ENCODE results near the gene CREM. TPM values are rescaled to one million over a fixed set of nuclear protein-coding genes. Genes with fewer than 3 reads are reported as not detected.

The CREM gene
- total and polyA plus RNA-seq, 2 donors = 38.0 to 82.2 TPM

DNA sequence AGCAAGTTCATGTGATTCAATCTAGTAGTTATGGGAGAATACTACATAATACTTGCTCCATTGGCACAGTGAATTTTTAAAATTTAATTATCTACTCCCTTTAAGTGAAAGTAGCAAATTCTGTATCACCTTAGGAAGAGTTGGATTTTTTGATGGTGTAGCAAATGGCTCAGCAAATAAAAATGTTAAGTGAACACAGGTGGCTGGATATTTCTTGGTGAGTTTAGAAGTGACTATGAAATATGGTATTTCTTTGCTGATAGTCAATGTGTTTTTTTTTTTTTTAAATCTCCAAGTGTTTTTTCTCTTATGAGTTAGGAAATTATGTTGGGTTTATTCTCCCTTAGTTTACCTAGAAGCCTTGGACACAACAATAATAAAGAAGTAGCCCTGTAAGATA lies 67.8 kb downstream of the CREM start:
- Histone ChIP-seq H3K4me1 (ENCODE audit: control insufficient read depth in 2 of 2, insufficient read depth in 2 of 2, low read length in 2 of 2) (peaks cover 4 to 11% of the 10 kb centered on the region in 2 donors), H3K27ac (ENCODE audit: low read depth in 1 of 2, low read length in 1 of 2) (no peak overlapping the region), H3K9me3 (ENCODE audit: control insufficient read depth in 2 of 2, insufficient read depth in 1 of 2, low read length in 1 of 2) (no peaks in the 10 kb centered on the region), H3K4me3 (ENCODE audit: low read length in 2 of 2) (no peak overlapping the region), H3K36me3 (ENCODE audit: control insufficient read depth in 2 of 2, insufficient read depth in 2 of 2, low read length in 1 of 2) (no peaks in the 10 kb centered on the region), H3K27me3 (ENCODE audit: control insufficient read depth in 2 of 2, insufficient read depth in 1 of 2, low read length in 1 of 2) (no peaks in the 10 kb centered on the region)
- no peak for DNase-seq (ENCODE audit: low read depth in 6 of 9, low spot score in 9 of 9)

DNA sequence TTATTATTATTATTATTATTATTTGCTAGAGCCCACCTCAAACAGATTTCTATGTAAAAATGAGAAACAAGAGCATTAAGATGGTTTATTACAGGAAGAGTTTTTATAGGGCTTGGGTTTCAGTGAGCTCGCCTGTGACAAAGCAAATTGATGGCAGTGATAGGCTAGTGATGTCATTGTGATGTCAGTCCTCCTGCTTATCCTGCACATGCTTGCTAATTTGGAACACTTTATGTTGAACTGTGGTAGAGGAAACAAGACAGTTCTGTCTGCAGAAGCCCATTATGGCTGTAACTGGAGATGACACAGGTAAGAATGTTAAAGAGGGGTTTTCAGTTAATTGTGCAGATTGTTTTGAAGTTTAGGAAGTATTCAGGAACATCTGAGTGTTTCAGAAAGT lies 68.3 kb downstream of the CREM start:
- Histone ChIP-seq H3K9me3 (ENCODE audit: control insufficient read depth in 2 of 2, insufficient read depth in 1 of 2, low read length in 1 of 2) (no peaks in the 10 kb centered on the region), H3K27me3 (ENCODE audit: control insufficient read depth in 2 of 2, insufficient read depth in 1 of 2, low read length in 1 of 2) (no peaks in the 10 kb centered on the region), H3K27ac (ENCODE audit: low read depth in 1 of 2, low read length in 1 of 2) (peak overlapping the region; percentile 95 to 98), H3K4me1 (ENCODE audit: control insufficient read depth in 2 of 2, insufficient read depth in 2 of 2, low read length in 2 of 2) (peaks cover 4 to 11% of the 10 kb centered on the region in 2 donors), H3K4me3 (ENCODE audit: low read length in 2 of 2) (peak overlapping the region in 1 of 2 donors; percentile 51), H3K36me3 (ENCODE audit: control insufficient read depth in 2 of 2, insufficient read depth in 2 of 2, low read length in 1 of 2) (no peaks in the 10 kb centered on the region)
- 83% methylated on average over 1 of the region's 1 CpG for WGBS
- DNase-seq (ENCODE audit: low read depth in 6 of 9, low spot score in 9 of 9) = peak in 1 of 9 donors; percentile 35

DNA sequence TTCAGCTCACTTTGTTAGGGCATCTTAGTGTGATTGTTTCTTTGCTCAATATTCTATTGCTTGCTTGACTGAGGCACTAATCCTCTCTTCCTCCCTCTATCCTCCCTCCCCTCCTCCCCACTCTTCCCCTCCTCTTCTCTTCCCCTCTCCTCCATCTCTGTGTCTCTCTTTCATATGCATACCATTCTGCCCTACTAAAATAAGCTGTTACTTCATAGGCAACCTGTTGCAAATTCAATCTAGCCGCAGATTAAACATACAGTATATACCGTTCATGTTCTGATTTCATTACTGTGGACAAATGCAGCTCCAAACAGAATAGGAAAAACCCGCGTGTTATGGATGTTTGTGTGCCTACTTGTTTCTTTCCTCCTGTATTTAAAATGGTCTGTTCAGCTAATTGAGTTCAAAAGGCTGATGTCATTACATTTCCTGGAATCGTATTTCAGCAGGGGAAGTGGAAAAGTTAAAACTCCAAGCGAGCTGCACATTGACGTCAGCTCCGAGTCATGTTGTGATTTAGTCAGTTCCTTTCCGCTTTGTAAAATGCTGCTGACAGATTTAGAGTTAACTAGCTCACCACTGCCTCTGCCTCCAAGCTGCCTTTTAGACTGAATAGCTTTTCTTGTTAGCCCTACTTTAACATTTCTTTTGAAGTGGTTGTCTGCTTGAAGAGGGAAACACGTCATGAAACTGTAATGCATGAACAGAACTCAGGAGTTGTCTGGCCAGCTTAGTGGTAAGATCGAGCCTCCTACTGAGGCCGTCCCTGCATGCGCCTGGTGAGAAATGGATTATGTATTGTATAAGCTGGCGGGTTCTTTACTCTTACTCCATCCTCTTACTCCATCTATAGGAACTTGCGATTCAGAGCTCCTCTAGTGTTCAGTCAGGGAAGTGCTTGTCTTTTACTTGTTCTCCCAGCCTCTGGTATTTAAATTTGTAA lies 69.0 kb downstream of the CREM start:
- Histone ChIP-seq H3K27ac (ENCODE audit: low read depth in 1 of 2, low read length in 1 of 2) (peak overlapping the region; percentile 95 to 98), H3K9me3 (ENCODE audit: control insufficient read depth in 2 of 2, insufficient read depth in 1 of 2, low read length in 1 of 2) (no peaks in the 10 kb centered on the region), H3K4me3 (ENCODE audit: low read length in 2 of 2) (peak overlapping the region; percentile 44 to 51), H3K27me3 (ENCODE audit: control insufficient read depth in 2 of 2, insufficient read depth in 1 of 2, low read length in 1 of 2) (no peaks in the 10 kb centered on the region), H3K36me3 (ENCODE audit: control insufficient read depth in 2 of 2, insufficient read depth in 2 of 2, low read length in 1 of 2) (no peaks in the 10 kb centered on the region), H3K4me1 (ENCODE audit: control insufficient read depth in 2 of 2, insufficient read depth in 2 of 2, low read length in 2 of 2) (peaks cover 4 to 11% of the 10 kb centered on the region in 2 donors)
- 1% methylated on average over 15 of the region's 15 CpGs for WGBS
- DNase-seq (ENCODE audit: low read depth in 6 of 9, low spot score in 9 of 9) = peak; percentile 56 to 90 (median 71)

DNA sequence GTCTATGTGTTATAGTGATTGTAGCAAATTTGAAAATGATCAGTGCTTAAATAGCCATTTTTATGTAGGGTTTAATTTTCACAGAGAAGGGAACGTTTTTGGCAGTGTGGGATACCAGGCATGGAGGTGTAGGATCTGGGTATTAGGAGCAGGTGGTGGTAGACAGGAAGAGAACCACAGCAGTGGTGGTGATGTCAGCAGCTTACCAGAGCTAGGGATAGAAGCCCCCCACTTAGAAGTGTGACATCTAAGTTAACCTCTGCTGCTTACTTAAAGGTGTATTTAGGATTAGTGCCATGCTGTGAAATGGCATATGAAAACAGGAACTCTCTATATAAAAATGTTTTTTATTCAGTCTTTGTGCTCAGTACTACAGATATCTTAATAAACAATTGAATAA lies 73.8 kb downstream of the CREM start:
- no peak overlapping the region for H3K4me3 ChIP-seq (ENCODE audit: low read length in 2 of 2)
- H3K4me1 ChIP-seq (ENCODE audit: control insufficient read depth in 2 of 2, insufficient read depth in 2 of 2, low read length in 2 of 2) = peaks cover 4 to 5% of the 10 kb centered on the region in 2 donors
- 92% methylated on average over 1 of the region's 1 CpG for WGBS
- no peak overlapping the region for H3K27ac ChIP-seq (ENCODE audit: low read depth in 1 of 2, low read length in 1 of 2)
- H3K36me3 ChIP-seq (ENCODE audit: control insufficient read depth in 2 of 2, insufficient read depth in 2 of 2, low read length in 1 of 2) = no peaks in the 10 kb centered on the region
- H3K9me3 ChIP-seq (ENCODE audit: control insufficient read depth in 2 of 2, insufficient read depth in 1 of 2, low read length in 1 of 2) = no peaks in the 10 kb centered on the region
- H3K27me3 ChIP-seq (ENCODE audit: control insufficient read depth in 2 of 2, insufficient read depth in 1 of 2, low read length in 1 of 2) = no peaks in the 10 kb centered on the region
- DNase-seq (ENCODE audit: low read depth in 6 of 9, low spot score in 9 of 9) = no peak

DNA sequence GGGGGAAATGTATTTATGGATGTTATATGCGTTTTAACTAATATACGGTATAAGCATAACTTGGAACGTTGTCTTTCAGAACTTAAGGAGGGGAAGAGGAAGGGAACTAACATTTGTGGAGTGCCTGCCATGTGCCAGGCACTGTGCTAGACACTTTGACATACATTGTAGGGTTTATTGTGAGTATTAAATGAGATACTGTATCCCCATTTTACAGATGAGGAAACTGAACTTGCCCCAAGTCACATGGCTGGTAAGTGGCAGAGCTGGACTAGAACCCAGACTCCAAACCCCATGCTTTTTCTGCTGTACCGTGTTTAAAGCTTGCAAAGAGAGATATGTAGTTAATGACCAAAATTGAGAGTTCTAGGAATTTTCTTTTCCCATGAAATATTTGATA lies 74.6 kb downstream of the CREM start:
- WGBS = over 99% methylated on average over 4 of the region's 4 CpGs
- no peak overlapping the region for H3K4me3 ChIP-seq (ENCODE audit: low read length in 2 of 2)
- no peaks in the 10 kb centered on the region for H3K27me3 ChIP-seq (ENCODE audit: control insufficient read depth in 2 of 2, insufficient read depth in 1 of 2, low read length in 1 of 2)
- no peak for DNase-seq (ENCODE audit: low read depth in 6 of 9, low spot score in 9 of 9)
- no peaks in the 10 kb centered on the region for H3K4me1 ChIP-seq (ENCODE audit: control insufficient read depth in 2 of 2, insufficient read depth in 2 of 2, low read length in 2 of 2)
- H3K27ac ChIP-seq (ENCODE audit: low read depth in 1 of 2, low read length in 1 of 2) = no peak overlapping the region
- no peaks in the 10 kb centered on the region for H3K9me3 ChIP-seq (ENCODE audit: control insufficient read depth in 2 of 2, insufficient read depth in 1 of 2, low read length in 1 of 2)
- no peaks in the 10 kb centered on the region for H3K36me3 ChIP-seq (ENCODE audit: control insufficient read depth in 2 of 2, insufficient read depth in 2 of 2, low read length in 1 of 2)

DNA sequence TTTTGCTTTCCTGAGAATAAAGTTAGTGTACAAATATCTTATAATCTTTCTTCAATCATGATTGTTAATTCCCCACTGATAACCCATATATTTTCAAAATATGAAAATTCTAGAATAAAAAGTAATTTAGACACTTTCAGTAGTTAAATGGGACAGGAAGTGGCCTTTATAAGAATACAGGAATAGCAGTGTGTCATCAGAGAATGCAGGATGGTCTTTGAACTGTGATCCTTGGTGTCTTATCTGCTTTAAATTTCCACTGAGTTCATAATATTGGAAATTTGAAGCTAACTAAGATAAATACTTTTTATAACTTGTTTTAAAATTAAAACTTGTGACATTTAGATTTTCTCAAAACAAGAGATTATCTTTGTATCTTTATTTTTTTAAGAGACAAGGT lies 75.4 kb downstream of the CREM start:
- H3K4me3 ChIP-seq (ENCODE audit: low read length in 2 of 2) = no peak overlapping the region
- H3K4me1 ChIP-seq (ENCODE audit: control insufficient read depth in 2 of 2, insufficient read depth in 2 of 2, low read length in 2 of 2) = no peaks in the 10 kb centered on the region
- DNase-seq (ENCODE audit: low read depth in 6 of 9, low spot score in 9 of 9) = no peak
- H3K9me3 ChIP-seq (ENCODE audit: control insufficient read depth in 2 of 2, insufficient read depth in 1 of 2, low read length in 1 of 2) = no peaks in the 10 kb centered on the region
- H3K27me3 ChIP-seq (ENCODE audit: control insufficient read depth in 2 of 2, insufficient read depth in 1 of 2, low read length in 1 of 2) = no peaks in the 10 kb centered on the region
- peaks cover 0 to 5% of the 10 kb centered on the region in 2 donors for H3K36me3 ChIP-seq (ENCODE audit: control insufficient read depth in 2 of 2, insufficient read depth in 2 of 2, low read length in 1 of 2)
- no peak overlapping the region for H3K27ac ChIP-seq (ENCODE audit: low read depth in 1 of 2, low read length in 1 of 2)

DNA sequence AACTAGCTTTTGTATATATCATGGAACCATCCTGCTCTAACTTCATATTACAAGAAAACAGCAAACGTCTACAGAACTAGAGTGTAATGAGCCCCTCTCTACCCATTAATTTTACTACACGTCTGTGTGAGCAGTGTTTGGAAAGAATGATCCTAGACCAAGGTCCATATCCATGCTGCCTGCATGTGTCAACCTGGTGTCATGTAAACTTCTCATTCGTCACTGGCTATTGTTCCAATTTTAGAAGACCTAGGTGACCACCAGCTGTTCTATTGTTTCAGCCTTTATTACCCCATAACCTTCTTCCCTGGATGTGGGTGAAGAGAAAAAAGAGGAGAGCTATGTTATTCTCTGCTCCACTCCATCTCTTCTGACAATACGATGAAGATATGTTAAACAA lies 77.1 kb downstream of the CREM start:
- 97% methylated on average over 4 of the region's 4 CpGs for WGBS
- Histone ChIP-seq H3K9me3 (ENCODE audit: control insufficient read depth in 2 of 2, insufficient read depth in 1 of 2, low read length in 1 of 2) (no peaks in the 10 kb centered on the region), H3K4me3 (ENCODE audit: low read length in 2 of 2) (no peak overlapping the region), H3K27me3 (ENCODE audit: control insufficient read depth in 2 of 2, insufficient read depth in 1 of 2, low read length in 1 of 2) (no peaks in the 10 kb centered on the region), H3K27ac (ENCODE audit: low read depth in 1 of 2, low read length in 1 of 2) (no peak overlapping the region), H3K36me3 (ENCODE audit: control insufficient read depth in 2 of 2, insufficient read depth in 2 of 2, low read length in 1 of 2) (peaks cover 0 to 5% of the 10 kb centered on the region in 2 donors), H3K4me1 (ENCODE audit: control insufficient read depth in 2 of 2, insufficient read depth in 2 of 2, low read length in 2 of 2) (no peaks in the 10 kb centered on the region)
- no peak for DNase-seq (ENCODE audit: low read depth in 6 of 9, low spot score in 9 of 9)

DNA sequence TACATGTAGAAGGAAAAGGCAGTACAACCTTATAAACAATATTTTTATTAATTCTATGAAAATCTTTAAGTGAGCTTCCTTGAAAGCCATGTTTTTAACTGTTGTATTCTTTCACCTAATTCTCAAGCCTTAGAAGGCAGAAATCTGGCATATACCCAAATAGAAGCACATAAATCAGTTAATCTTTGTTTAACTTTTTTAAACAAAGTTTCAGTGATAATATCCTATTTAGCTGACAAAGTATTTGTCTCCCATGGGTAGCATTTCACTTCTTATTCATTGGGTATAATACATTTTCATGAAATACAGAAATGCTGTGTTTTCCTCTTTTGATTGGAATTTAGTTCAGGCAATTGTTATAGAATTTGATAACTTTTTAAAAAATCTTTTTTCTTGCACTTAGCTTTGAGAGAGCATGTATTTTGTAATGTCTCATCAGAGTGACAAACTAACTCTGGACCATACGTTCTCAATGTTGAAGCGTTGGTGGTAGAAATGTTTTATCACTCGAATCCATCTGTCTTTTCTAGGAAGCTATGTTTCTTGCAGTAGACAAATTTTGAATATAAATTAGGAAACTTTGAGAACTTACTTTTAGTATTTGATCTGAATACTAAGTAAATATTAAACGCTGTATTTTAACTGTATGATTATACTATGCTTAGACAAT lies 78.1 kb downstream of the CREM start:
- Histone ChIP-seq H3K27ac (ENCODE audit: low read depth in 1 of 2, low read length in 1 of 2) (no peak overlapping the region), H3K4me1 (ENCODE audit: control insufficient read depth in 2 of 2, insufficient read depth in 2 of 2, low read length in 2 of 2) (no peaks in the 10 kb centered on the region), H3K9me3 (ENCODE audit: control insufficient read depth in 2 of 2, insufficient read depth in 1 of 2, low read length in 1 of 2) (no peaks in the 10 kb centered on the region), H3K36me3 (ENCODE audit: control insufficient read depth in 2 of 2, insufficient read depth in 2 of 2, low read length in 1 of 2) (peaks cover 0 to 5% of the 10 kb centered on the region in 2 donors), H3K4me3 (ENCODE audit: low read length in 2 of 2) (no peak overlapping the region), H3K27me3 (ENCODE audit: control insufficient read depth in 2 of 2, insufficient read depth in 1 of 2, low read length in 1 of 2) (no peaks in the 10 kb centered on the region)
- WGBS = 56% methylated on average over 4 of the region's 4 CpGs
- DNase-seq (ENCODE audit: low read depth in 6 of 9, low spot score in 9 of 9) = no peak

DNA sequence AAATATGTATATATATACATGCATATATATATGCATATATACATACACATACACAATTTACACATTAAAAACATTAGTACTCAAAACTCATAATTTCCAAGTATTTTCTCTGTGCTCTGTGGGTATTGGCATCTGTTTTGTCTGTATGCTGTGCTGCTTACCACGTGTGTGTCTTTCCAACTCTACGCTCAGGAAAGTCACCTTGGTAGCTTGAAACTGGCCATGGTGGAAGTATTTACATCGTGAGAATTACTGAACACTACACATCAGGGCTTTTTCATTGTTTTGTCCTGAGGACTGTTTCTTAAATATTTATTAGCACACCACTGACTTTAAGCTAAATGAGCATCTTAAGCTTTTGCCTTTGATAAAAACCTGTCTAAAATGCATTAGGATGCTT lies 79.6 kb downstream of the CREM start:
- Histone ChIP-seq H3K4me3 (ENCODE audit: low read length in 2 of 2) (no peak overlapping the region), H3K4me1 (ENCODE audit: control insufficient read depth in 2 of 2, insufficient read depth in 2 of 2, low read length in 2 of 2) (no peaks in the 10 kb centered on the region), H3K27me3 (ENCODE audit: control insufficient read depth in 2 of 2, insufficient read depth in 1 of 2, low read length in 1 of 2) (no peaks in the 10 kb centered on the region), H3K36me3 (ENCODE audit: control insufficient read depth in 2 of 2, insufficient read depth in 2 of 2, low read length in 1 of 2) (peaks cover 0 to 5% of the 10 kb centered on the region in 2 donors), H3K27ac (ENCODE audit: low read depth in 1 of 2, low read length in 1 of 2) (no peak overlapping the region), H3K9me3 (ENCODE audit: control insufficient read depth in 2 of 2, insufficient read depth in 1 of 2, low read length in 1 of 2) (no peaks in the 10 kb centered on the region)
- 98% methylated on average over 3 of the region's 3 CpGs for WGBS
- no peak for DNase-seq (ENCODE audit: low read depth in 6 of 9, low spot score in 9 of 9)

All from thymus (tissue), 11 donors.